Subcutaneous adipose tissue (tissue), 4 donors: Measurements from ENCODE around the gene TMEM63A. TPM values are rescaled to one million over a fixed set of nuclear protein-coding genes. Genes with fewer than 3 reads are reported as not detected.

Source experiments
- CTCF ChIP-seq: fragments of 450-650 bp; IDR thresholded peaks from one replicate; pipeline ENCODE4 v1.5.1; 2016; ENCODE audit warnings: low read depth, mild to moderate bottlenecking, control low read depth, antibody characterized with exemption, moderate library complexity
- total RNA-seq, 4 donors: library from RNA; depleted of rRNA; stranded (reverse); fragments of >200 nt; gene quantifications; one replicate each; pipeline ENCODE4 v1.1.0, GENCODE V29; 2016

The TMEM63A gene
- total RNA-seq, 4 donors from 2014 or later: 65.5 to 115 (median 68.3) TPM

DNA sequence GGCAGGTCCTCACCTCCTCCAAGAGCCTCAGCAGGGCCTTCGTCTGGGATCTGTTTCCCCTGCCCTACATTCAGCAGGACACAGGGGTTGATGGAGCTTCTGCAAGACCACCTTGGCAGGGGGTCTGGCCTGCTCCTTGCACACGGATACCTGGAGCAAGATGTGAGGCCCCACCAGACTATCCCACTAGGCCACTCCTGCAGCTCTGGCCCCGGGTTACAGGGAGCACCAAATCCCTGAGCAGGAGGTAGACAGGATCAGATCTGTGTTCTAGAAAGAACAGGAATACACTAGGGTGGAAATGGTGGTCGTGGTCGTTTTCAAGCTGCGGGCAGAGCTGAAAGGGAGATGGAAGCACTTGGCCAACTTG, 38.8 kb downstream of the TMEM63A start:
- no peak for TF ChIP-seq CTCF

- no peak for TF ChIP-seq CTCF
Observed at GRCh38 chr1:225842788-225843425, 39.3 kb downstream of the TMEM63A start.

GRCh38 chr1:225842074-225842473, 40.1 kb downstream of the TMEM63A start:
- no peak for TF ChIP-seq CTCF

GRCh38 chr1:225840713-225841112, 41.5 kb downstream of the TMEM63A start:
- TF ChIP-seq CTCF: no peak

DNA sequence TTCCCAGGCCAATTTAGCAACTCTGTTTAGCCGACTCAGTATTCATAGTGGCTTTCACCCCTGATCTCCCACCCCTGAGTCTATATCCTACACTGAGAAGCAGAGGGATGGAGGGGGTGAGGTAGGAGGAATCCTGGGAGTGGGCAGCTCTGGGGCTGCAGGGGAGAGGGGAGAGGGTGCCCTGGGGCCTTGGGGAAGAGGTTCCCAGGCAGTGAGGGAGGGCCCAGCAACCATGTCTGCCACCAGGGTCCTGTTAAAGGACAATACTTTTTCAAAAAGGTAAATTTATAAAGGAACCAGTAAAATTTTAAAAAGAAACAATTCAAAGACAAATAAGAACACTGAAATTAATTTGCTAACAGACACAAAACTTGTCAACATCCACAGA, 42.0 kb downstream of the TMEM63A start:
- no peak for TF ChIP-seq CTCF

DNA sequence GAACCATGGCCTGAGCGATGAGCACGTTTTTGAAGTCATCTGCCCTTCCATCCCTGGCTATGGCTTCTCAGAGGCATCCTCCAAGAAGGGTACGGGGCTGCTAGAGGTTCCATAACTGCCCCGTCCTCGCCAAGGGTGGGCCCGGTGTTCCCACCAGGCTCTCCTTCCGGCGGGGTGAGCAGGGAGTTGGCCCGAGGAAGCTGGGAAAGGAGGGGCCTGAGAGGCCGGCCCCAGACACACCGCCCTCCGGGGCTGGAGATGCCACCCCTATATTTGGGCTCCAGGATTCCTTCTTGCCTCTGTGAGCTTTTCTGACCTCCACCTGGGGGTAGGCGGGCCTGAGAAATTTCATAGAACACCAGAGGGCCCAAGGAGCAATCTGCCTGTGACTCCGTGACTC, 43.4 kb downstream of the TMEM63A start:
- no peak for TF ChIP-seq CTCF

GRCh38 chr1:225835856-225836255, 46.3 kb downstream of the TMEM63A start:
- no peak for TF ChIP-seq CTCF
